HUES64 (cell line): ENCODE data around the gene KIF21A.

Source experiments
- H3K27ac ChIP-seq: 2 replicates; pipeline ENCODE4 v1.7.0; 2013; ENCODE audit warnings: low read depth, low read length, inconsistent platforms
- H3K27me3 ChIP-seq: 2 replicates; pipeline ENCODE4 v1.6.1; 2013; ENCODE audit warnings: mild to moderate bottlenecking, low read length; ENCODE audit not compliant: insufficient read depth
- H3K36me3 ChIP-seq: 2 replicates; pipeline ENCODE4 v1.6.1; 2013; ENCODE audit warnings: mild to moderate bottlenecking, low read length; ENCODE audit not compliant: insufficient read depth
- H3K4me1 ChIP-seq: 2 replicates; pipeline ENCODE4 v1.6.1; 2013; ENCODE audit warnings: mild to moderate bottlenecking, low read length, moderate library complexity; ENCODE audit not compliant: insufficient read depth
- H3K4me3 ChIP-seq: 2 replicates; pipeline ENCODE4 v1.5.1; 2013; ENCODE audit warnings: mild to moderate bottlenecking, low read length, moderate library complexity
- H3K9ac ChIP-seq: 2 replicates; pipeline ENCODE4 v1.6.1; 2013; ENCODE audit warnings: mild to moderate bottlenecking, low read depth, low read length
- H3K9me3 ChIP-seq: 2 replicates; pipeline ENCODE4 v1.6.1; 2013; ENCODE audit warnings: low read depth, low read length; ENCODE audit not compliant: insufficient read depth
- WGBS: fragments of 150-250, 120-280 bp; methylation state at CpG from one replicate; pipeline ENCODE4 v1.1.7; 2013; ENCODE audit warnings: missing lambda C conversion rate; 5-methylcytosine and 5-hydroxymethylcytosine counted together

KIF21A gene

DNA sequence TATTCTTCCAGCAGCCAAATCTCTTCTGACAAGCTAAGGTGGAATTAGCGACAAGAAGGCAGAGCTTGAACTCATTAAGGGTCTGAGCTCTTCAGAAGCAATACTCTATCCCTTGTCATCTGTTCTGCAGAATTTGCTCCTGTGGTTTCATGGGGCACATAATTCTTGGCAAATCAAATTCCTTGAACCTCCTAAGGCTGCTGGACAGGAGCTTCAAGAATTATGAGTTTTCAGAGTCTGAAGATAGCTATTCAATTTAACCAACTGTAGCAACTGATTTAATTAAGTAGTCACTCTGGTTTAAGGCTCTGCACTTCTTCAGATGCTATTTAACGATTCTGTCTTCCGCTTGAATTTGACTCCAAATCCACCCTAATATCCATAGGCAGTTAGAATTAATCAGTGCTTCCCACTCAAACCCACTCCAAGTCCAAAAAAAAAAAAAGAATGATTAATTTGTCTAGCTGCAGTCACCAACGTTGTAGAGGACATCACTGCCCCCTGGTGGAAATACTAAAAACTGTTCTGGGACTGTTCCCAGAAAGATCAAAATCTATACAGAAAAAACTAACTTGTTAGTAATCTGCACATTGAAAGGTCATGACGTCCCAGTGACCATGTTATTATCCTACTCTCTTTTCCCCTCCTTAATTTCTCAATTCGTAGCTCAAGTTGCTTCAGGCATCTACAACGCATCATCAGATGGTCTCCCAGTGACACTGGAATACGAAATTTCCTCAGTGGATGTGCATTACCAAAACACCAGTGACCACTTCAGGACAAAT, 169.9 kb downstream of the KIF21A start:
- no peaks in the 10 kb centered on the region for H3K36me3 ChIP-seq
- no peak overlapping the region for H3K4me3 ChIP-seq
- H3K27ac ChIP-seq: no peak overlapping the region
- WGBS: 39% methylated on average over 8 of the region's 8 CpGs
- no peaks in the 10 kb centered on the region for H3K9me3 ChIP-seq
- no peaks in the 10 kb centered on the region for H3K27me3 ChIP-seq
- H3K4me1 ChIP-seq: no peaks in the 10 kb centered on the region
- no peak overlapping the region for H3K9ac ChIP-seq

DNA sequence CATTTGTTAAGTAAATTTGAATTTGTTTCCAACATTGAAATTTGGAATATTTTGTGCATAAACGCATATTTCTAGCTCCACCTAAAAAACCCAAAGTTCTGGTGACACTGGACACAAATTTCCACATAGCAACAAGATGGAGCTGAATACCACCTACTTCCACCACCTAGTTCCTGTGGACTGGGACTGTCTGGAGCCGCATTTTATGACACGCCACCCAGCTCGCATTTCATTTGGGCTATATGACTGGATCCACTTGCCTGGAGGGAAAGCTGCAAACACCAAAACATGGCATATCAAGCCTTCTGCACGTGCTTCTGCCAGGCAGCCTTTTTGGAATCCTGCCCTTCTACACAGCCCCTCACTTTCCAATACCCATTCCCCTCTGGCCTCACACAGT, 173.4 kb downstream of the KIF21A start:
- Histone ChIP-seq H3K4me3 (no peak overlapping the region), H3K36me3 (no peaks in the 10 kb centered on the region), H3K27ac (no peak overlapping the region), H3K9ac (no peak overlapping the region), H3K9me3 (no peaks in the 10 kb centered on the region), H3K4me1 (no peaks in the 10 kb centered on the region), H3K27me3 (no peaks in the 10 kb centered on the region)
- WGBS: 94% methylated on average over 5 of the region's 5 CpGs

DNA sequence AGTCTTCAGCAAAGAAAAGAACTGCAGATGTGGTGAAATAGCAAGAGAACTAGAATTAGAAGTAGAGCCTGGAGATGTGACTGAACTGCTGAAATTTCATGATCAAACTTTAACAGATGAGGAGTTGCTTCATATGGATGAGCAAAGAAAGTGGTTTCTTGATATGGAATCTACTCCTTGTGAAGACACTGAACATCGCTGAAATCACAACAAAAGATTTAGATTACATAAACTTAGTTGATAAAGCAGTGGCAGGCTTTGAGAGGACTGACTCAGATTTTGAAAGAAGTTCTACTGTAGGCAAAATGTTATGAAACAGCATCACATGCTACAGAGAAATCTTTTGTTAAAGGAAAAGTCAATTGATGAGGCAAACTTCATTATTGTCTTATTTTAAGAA, 175.0 kb downstream of the KIF21A start:
- no peaks in the 10 kb centered on the region for H3K27me3 ChIP-seq
- no peak overlapping the region for H3K9ac ChIP-seq
- H3K4me3 ChIP-seq: no peak overlapping the region
- H3K27ac ChIP-seq: no peak overlapping the region
- H3K9me3 ChIP-seq: no peaks in the 10 kb centered on the region
- no peaks in the 10 kb centered on the region for H3K36me3 ChIP-seq
- no peaks in the 10 kb centered on the region for H3K4me1 ChIP-seq
- WGBS: no CpG with 5 or more reads among the region's 1 CpG

- WGBS: 92% methylated on average over 1 of the region's 1 CpG
- H3K27me3 ChIP-seq: no peaks in the 10 kb centered on the region
- H3K4me3 ChIP-seq: no peak overlapping the region
- H3K4me1 ChIP-seq: no peaks in the 10 kb centered on the region
- H3K9me3 ChIP-seq: no peaks in the 10 kb centered on the region
- no peak overlapping the region for H3K9ac ChIP-seq
- H3K36me3 ChIP-seq: no peaks in the 10 kb centered on the region
- H3K27ac ChIP-seq: no peak overlapping the region
Observed at GRCh38 chr12:39252628-39253027, 190.3 kb downstream of the KIF21A start.
